GM19240 (cell line): ENCODE measurements around the gene MFAP4.

Experiments used
- DNase-seq: peaks from one replicate; pipeline ENCODE4 v3.0.0; 2011; ENCODE audit warnings: low spot score; ENCODE audit not compliant: insufficient read length

Gene MFAP4

GRCh38 chr17:19348081-19348650 lies 38.8 kb downstream of the MFAP4 start:
- no peak for DNase-seq

- no peak for DNase-seq
These were observed 39.5 kb downstream of the MFAP4 start for GRCh38 chr17:19347323-19348080.

GRCh38 chr17:19346351-19347255 lies 40.4 kb downstream of the MFAP4 start:
- DNase-seq: no peak

GRCh38 chr17:19345486-19346350 lies 41.3 kb downstream of the MFAP4 start:
- no peak for DNase-seq

GRCh38 chr17:19345067-19345460 lies 41.9 kb downstream of the MFAP4 start:
- DNase-seq: no peak

- no peak for DNase-seq
These were observed 42.5 kb downstream of the MFAP4 start for GRCh38 chr17:19344311-19345066.

- no peak for DNase-seq
These were observed 43.3 kb downstream of the MFAP4 start for GRCh38 chr17:19343671-19344151.

- DNase-seq: no peak
These were observed 43.7 kb downstream of the MFAP4 start for GRCh38 chr17:19343256-19343630.

- no peak for DNase-seq
These were observed 44.3 kb downstream of the MFAP4 start for GRCh38 chr17:19342611-19343255.

- no peak for DNase-seq
These were observed 45.1 kb downstream of the MFAP4 start for GRCh38 chr17:19341641-19342610.

GRCh38 chr17:19341211-19341631 lies 45.8 kb downstream of the MFAP4 start:
- no peak for DNase-seq

- DNase-seq: no peak
These were observed 47.6 kb downstream of the MFAP4 start for GRCh38 chr17:19339341-19339815.

GRCh38 chr17:19338031-19338990 lies 48.7 kb downstream of the MFAP4 start:
- DNase-seq: peak; percentile 90

GRCh38 chr17:19337712-19338023 lies 49.3 kb downstream of the MFAP4 start:
- DNase-seq: no peak

- DNase-seq: no peak
These were observed 49.9 kb downstream of the MFAP4 start for GRCh38 chr17:19336938-19337711.

GRCh38 chr17:19335951-19336631 lies 50.9 kb downstream of the MFAP4 start:
- no peak for DNase-seq
